Measurements from ENCODE around the gene DLG3. TPM values are rescaled to one million over a fixed set of nuclear protein-coding genes. Genes with fewer than 3 reads are reported as not detected.

Gene DLG3
- total RNA-seq, 2 donors from 2014 or later, result 17.3 to 18.7 TPM

DNA sequence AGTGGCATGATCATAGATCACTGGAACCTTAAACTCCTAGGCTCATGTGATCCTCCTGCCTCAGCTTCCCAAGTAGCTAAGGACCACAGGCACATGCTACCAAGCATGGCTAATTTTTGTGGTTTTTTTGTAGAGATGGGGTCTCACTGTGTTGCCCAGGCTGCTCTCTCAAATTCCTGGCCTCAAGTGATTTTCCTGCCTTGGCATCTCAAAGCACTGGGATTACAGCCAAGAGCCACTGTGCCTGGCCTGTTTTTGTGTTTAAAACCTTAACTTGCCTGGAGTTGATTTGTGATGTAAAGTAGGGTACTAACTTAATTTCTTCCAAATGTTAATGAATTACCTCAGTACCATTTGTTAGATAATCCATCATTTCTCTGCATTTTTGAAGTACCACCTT, 22.3 kb downstream of the DLG3 start:
- no peaks in the 10 kb centered on the region for H3K9me3 ChIP-seq
- no peaks in the 10 kb centered on the region for H3K27me3 ChIP-seq (replicated peaks; ENCODE audit: insufficient read depth)
- H3K36me3 ChIP-seq, result no peaks in the 10 kb centered on the region
- H3K4me1 ChIP-seq (ENCODE audit: control insufficient read depth in 1 of 2, low read depth in 2 of 2), result no peaks in the 10 kb centered on the region
- no peak overlapping the region for H3K27ac ChIP-seq
- no peak overlapping the region for H3K4me3 ChIP-seq
- TF ChIP-seq, protein P1, sequence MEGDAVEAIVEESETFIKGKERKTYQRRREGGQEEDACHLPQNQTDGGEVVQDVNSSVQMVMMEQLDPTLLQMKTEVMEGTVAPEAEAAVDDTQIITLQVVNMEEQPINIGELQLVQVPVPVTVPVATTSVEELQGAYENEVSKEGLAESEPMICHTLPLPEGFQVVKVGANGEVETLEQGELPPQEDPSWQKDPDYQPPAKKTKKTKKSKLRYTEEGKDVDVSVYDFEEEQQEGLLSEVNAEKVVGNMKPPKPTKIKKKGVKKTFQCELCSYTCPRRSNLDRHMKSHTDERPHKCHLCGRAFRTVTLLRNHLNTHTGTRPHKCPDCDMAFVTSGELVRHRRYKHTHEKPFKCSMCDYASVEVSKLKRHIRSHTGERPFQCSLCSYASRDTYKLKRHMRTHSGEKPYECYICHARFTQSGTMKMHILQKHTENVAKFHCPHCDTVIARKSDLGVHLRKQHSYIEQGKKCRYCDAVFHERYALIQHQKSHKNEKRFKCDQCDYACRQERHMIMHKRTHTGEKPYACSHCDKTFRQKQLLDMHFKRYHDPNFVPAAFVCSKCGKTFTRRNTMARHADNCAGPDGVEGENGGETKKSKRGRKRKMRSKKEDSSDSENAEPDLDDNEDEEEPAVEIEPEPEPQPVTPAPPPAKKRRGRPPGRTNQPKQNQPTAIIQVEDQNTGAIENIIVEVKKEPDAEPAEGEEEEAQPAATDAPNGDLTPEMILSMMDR (IDR thresholded peaks at IDR 0.05), result no peak
- no peak for DNase-seq (ENCODE audit: low spot score)
- no peak for ATAC-seq (ENCODE audit: insufficient number of reproducible peaks, low FRiP score, low read depth)

DNA sequence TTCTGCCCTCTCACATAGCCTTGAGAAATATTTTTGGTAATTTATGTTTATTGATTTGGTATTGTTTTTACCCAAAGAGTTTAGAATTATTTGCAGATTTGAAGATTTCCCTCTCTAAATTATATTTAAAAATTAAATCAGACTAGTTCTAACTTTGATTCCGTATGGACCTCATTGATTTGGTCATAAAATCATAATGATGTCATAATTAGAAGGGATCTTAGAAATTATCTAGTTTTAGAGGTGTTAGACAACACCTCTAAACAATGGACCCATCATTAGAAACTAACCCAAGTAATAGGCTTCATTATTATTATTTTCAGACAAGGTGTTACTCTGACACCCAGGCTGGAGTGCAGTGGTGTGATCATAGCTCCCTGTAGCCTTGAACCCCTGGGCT, 24.1 kb downstream of the DLG3 start:
- H3K4me3 ChIP-seq, result no peak overlapping the region
- no peak overlapping the region for H3K27ac ChIP-seq
- no peaks in the 10 kb centered on the region for H3K36me3 ChIP-seq
- no peaks in the 10 kb centered on the region for H3K27me3 ChIP-seq (replicated peaks; ENCODE audit: insufficient read depth)
- no peaks in the 10 kb centered on the region for H3K9me3 ChIP-seq
- no peaks in the 10 kb centered on the region for H3K4me1 ChIP-seq (ENCODE audit: control insufficient read depth in 1 of 2, low read depth in 2 of 2)
- ATAC-seq (ENCODE audit: insufficient number of reproducible peaks, low FRiP score, low read depth) (no peak), DNase-seq (ENCODE audit: low spot score) (no peak)
- TF ChIP-seq, protein P1 (IDR thresholded peaks at IDR 0.05), result no peak

DNA sequence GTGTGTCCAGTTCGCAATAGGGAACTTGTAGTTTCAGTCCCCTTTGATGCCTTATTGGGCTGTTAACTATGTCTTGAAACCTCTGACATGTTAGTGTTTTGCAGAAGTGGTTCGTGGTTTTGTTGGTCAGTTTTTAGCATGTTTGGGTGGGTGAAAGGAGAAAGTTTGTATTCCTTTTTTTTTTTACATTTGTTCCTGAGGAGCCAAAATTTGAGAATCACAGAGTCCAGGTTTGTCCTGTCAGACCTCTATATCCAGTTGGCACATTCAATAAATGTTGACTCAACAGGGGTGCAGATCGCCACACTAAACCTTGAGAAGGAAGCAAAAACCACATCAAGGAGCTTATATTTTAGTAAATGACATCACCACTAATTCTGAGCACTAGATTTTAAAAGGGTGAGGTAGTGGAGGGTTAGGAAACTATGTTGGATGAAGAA, 26.2 kb downstream of the DLG3 start:
- Histone ChIP-seq H3K4me1 (ENCODE audit: control insufficient read depth in 1 of 2, low read depth in 2 of 2) (no peaks in the 10 kb centered on the region), H3K27me3 (replicated peaks; ENCODE audit: insufficient read depth) (no peaks in the 10 kb centered on the region), H3K4me3 (no peak overlapping the region), H3K27ac (peak overlapping the region in 1 of 2 donors; percentile 47), H3K36me3 (no peaks in the 10 kb centered on the region), H3K9me3 (no peaks in the 10 kb centered on the region)
- DNase-seq (ENCODE audit: low spot score) (no peak), ATAC-seq (ENCODE audit: insufficient number of reproducible peaks, low FRiP score, low read depth) (no peak)
- TF ChIP-seq, protein P1 (IDR thresholded peaks at IDR 0.05), result no peak

DNA sequence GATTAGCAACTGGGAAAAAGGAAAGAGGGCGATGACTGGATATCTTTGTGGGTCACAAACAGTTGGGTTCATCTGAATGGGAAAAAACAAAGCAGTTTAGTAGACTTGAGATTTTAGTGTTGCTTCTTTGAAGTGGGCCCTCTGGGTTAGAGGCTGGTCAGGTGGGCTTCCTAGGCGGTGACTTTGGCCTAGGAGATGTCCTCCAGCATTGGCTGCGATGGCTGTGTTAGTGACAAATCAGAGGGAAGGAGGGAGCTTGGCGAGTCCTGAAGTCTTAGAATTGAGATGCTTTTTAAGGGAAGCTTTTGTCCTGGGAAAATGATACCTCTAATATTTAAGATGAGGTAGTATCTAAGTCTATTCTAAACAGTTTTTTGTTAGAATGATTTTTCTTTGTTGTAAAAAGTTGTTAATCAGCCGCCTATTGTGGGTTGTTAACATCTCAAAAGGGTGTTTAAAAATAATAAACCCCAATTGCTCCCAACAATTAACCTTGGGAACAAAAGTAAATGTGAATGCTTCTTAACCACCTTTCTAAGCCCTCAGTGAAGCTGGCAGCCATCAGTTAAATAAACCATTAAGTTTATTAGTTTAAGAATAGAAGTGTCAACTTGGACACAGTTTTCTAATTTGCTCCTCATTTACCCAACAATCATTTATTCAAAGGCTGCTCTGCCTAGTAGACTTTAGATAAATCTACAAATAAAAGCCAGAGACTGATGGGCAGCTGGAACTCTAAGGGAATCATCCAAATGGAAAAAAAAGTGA, 31.7 kb downstream of the DLG3 start:
- Histone ChIP-seq H3K4me3 (no peak overlapping the region), H3K27me3 (replicated peaks; ENCODE audit: insufficient read depth) (no peaks in the 10 kb centered on the region), H3K4me1 (ENCODE audit: control insufficient read depth in 1 of 2, low read depth in 2 of 2) (peaks cover 13 to 45% of the 10 kb centered on the region in 2 donors), H3K9me3 (no peaks in the 10 kb centered on the region), H3K27ac (peak overlapping the region; percentile 65 to 85), H3K36me3 (no peaks in the 10 kb centered on the region)
- ATAC-seq (ENCODE audit: insufficient number of reproducible peaks, low FRiP score, low read depth), result no peak
- TF ChIP-seq, protein P1 (IDR thresholded peaks at IDR 0.05), result no peak
- no peak for DNase-seq (ENCODE audit: low spot score)

DNA sequence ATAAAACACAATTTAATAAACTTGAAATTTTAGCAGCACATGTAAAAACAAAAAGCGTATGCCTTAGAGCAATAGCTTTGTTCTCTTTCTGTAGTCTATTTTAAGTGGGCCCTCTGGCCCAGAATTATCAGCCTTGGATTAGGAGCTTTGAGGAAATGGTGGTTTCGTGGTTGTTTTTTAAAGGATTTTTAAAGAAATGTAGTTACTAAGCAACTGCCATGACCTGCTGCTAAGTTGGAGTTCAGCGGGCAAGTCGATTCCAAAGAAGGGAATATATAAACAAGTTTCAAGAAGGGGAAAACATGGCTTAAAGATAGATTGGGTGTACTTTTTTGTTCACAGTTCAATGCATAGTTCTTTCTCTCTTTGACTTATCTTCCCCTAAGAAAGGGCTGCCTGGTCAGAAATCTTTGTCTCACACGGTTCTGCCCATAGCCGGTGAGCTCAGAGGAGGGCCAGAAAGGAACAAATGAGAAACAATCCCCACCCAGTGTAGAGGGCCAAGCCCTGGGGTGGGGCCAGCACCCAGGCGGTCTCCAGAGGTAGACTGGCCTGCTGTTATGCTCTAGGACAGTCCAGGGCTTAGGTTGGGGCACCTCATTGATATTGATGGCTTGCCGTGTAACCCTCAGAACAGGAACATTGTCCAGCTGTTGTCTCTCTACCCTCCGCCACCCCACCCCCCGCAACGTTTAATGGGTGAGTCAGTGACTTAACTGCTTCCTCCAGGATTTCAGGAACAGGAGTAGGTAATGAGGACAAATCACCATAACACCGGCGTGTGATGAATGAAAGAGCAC, 32.5 kb downstream of the DLG3 start:
- peak overlapping the region; percentile 45 for H3K4me3 ChIP-seq
- ATAC-seq (ENCODE audit: insufficient number of reproducible peaks, low FRiP score, low read depth) (peak; percentile 50), DNase-seq (ENCODE audit: low spot score) (no peak)
- no peaks in the 10 kb centered on the region for H3K27me3 ChIP-seq (replicated peaks; ENCODE audit: insufficient read depth)
- peak overlapping the region; percentile 65 to 85 for H3K27ac ChIP-seq
- H3K36me3 ChIP-seq, result no peaks in the 10 kb centered on the region
- peaks cover 13 to 49% of the 10 kb centered on the region in 2 donors for H3K4me1 ChIP-seq (ENCODE audit: control insufficient read depth in 1 of 2, low read depth in 2 of 2)
- no peaks in the 10 kb centered on the region for H3K9me3 ChIP-seq
- TF ChIP-seq, protein P1 (IDR thresholded peaks at IDR 0.05), result no peak
